ENCODE measurements around the gene OLFML3.

OLFML3 gene

GRCh38 chr1:113934511-113935055, 44.7 kb upstream of the OLFML3 start:
- H3K36me3 ChIP-seq (ENCODE audit: control insufficient read depth, insufficient read depth, low read length): no peaks in the 10 kb centered on the region
- H3K27me3 ChIP-seq (replicated peaks; ENCODE audit: control insufficient read depth, insufficient read depth, low read length): no peaks in the 10 kb centered on the region
- no peak for TF ChIP-seq CTCF (IDR thresholded peaks at IDR 0.05; ENCODE audit: insufficient read depth, low read length, poor library complexity, severe bottlenecking)
- no peak overlapping the region for H3K4me3 ChIP-seq (replicated peaks; ENCODE audit: low read depth, low read length)
- DNase-seq (ENCODE audit: extremely low read depth, insufficient read length): no peak

- no peak for DNase-seq (ENCODE audit: extremely low read depth, insufficient read length)
Measured at GRCh38 chr1:113935176-113935575, 44.1 kb upstream of the OLFML3 start.

GRCh38 chr1:113935970-113936369, 43.3 kb upstream of the OLFML3 start:
- Histone ChIP-seq H3K27me3 (replicated peaks; ENCODE audit: control insufficient read depth, insufficient read depth, low read length) (no peaks in the 10 kb centered on the region), H3K4me3 (replicated peaks; ENCODE audit: low read depth, low read length) (no peak overlapping the region), H3K36me3 (ENCODE audit: control insufficient read depth, insufficient read depth, low read length) (peaks cover 4% of the 10 kb centered on the region)
- DNase-seq (ENCODE audit: extremely low read depth, insufficient read length): no peak
- no peak for TF ChIP-seq CTCF (IDR thresholded peaks at IDR 0.05; ENCODE audit: insufficient read depth, low read length, poor library complexity, severe bottlenecking)

More at GRCh38 chr1:113935176-113935575, 44.1 kb upstream of the OLFML3 start:
- Histone ChIP-seq H3K4me3 (replicated peaks; ENCODE audit: low read depth, low read length) (no peak overlapping the region), H3K27me3 (replicated peaks; ENCODE audit: control insufficient read depth, insufficient read depth, low read length) (no peaks in the 10 kb centered on the region), H3K36me3 (ENCODE audit: control insufficient read depth, insufficient read depth, low read length) (no peaks in the 10 kb centered on the region)
- no peak for TF ChIP-seq CTCF (IDR thresholded peaks at IDR 0.05; ENCODE audit: insufficient read depth, low read length, poor library complexity, severe bottlenecking)

- no peak for DNase-seq (ENCODE audit: extremely low read depth, insufficient read length)
- H3K36me3 ChIP-seq (ENCODE audit: control insufficient read depth, insufficient read depth, low read length): peaks cover 4% of the 10 kb centered on the region
- H3K4me3 ChIP-seq (replicated peaks; ENCODE audit: low read depth, low read length): no peak overlapping the region
- TF ChIP-seq CTCF (IDR thresholded peaks at IDR 0.05; ENCODE audit: insufficient read depth, low read length, poor library complexity, severe bottlenecking): no peak
- no peaks in the 10 kb centered on the region for H3K27me3 ChIP-seq (replicated peaks; ENCODE audit: control insufficient read depth, insufficient read depth, low read length)
Measured at GRCh38 chr1:113937146-113937545, 42.1 kb upstream of the OLFML3 start.

GRCh38 chr1:113938192-113938591, 41.1 kb upstream of the OLFML3 start:
- TF ChIP-seq CTCF (IDR thresholded peaks at IDR 0.05; ENCODE audit: insufficient read depth, low read length, poor library complexity, severe bottlenecking): no peak
- no peak overlapping the region for H3K4me3 ChIP-seq (replicated peaks; ENCODE audit: low read depth, low read length)
- H3K27me3 ChIP-seq (replicated peaks; ENCODE audit: control insufficient read depth, insufficient read depth, low read length): no peaks in the 10 kb centered on the region
- DNase-seq (ENCODE audit: extremely low read depth, insufficient read length): no peak
- peaks cover 4% of the 10 kb centered on the region for H3K36me3 ChIP-seq (ENCODE audit: control insufficient read depth, insufficient read depth, low read length)

All from GM06990 (cell line).